GM12878 (cell line): ENCODE data around the gene SNED1.

ENCODE experiments used
- POLR2A ChIP-seq: IDR thresholded peaks from 2 replicates; pipeline ENCODE4 v1.6.1; 2011; ENCODE audit warnings: low read depth, mild to moderate bottlenecking, low read length
- POLR2AphosphoS2 ChIP-seq: IDR thresholded peaks from 2 replicates; pipeline ENCODE4 v1.6.1; 2011; ENCODE audit warnings: low read depth, mild to moderate bottlenecking, low read length, improper control_type of control experiment, moderate library complexity
- RFX5 ChIP-seq: IDR thresholded peaks from 2 replicates; pipeline ENCODE4 v1.6.1; 2011; ENCODE audit warnings: low read depth, low read length, improper control_type of control experiment
- TF ChIP-seq, protein P1 (sequence below), 3 experiments: IDR thresholded peaks in 2 of 3; conservative IDR thresholded peaks in 1 of 3; 2 replicates each; pipeline ENCODE4 v1.5.1; 2011; ENCODE audit warnings: low read depth in 3 of 3, low read length in 3 of 3, mild to moderate bottlenecking in 3 of 3, control low read depth in 2 of 3, moderate library complexity in 2 of 3, inconsistent platforms in 1 of 3, mixed read lengths in 1 of 3; ENCODE audit not compliant: control insufficient read depth in 2 of 3, insufficient read depth in 1 of 3; ENCODE audit errors: extremely low read depth in 1 of 3
- TF ChIP-seq, protein P2 (sequence below): fragments of 450-650 bp; IDR thresholded peaks from 2 replicates; pipeline ENCODE4 v1.6.1; 2014; ENCODE audit warnings: mild to moderate bottlenecking

DNA sequence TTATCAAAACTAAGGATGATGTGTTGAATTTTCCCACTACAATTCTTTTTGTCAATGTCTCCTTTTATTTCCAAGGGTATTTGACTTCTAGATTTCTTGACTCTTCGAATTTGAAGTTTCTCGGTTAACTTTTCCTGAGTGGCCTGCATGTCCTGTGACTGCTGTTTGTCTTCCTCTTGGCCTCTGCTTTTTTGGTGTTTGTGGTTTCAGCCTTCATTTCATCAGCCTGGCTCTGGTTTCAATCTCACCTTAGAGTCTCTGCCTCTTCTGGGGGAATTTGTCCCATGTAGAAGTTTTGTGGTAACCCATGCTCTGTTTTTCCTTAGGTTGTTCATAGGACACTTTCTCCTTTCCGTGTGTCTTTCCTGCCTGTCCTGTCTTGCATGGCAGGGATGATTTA, 28.3 kb upstream of the SNED1 start:
- TF ChIP-seq, protein P1, sequence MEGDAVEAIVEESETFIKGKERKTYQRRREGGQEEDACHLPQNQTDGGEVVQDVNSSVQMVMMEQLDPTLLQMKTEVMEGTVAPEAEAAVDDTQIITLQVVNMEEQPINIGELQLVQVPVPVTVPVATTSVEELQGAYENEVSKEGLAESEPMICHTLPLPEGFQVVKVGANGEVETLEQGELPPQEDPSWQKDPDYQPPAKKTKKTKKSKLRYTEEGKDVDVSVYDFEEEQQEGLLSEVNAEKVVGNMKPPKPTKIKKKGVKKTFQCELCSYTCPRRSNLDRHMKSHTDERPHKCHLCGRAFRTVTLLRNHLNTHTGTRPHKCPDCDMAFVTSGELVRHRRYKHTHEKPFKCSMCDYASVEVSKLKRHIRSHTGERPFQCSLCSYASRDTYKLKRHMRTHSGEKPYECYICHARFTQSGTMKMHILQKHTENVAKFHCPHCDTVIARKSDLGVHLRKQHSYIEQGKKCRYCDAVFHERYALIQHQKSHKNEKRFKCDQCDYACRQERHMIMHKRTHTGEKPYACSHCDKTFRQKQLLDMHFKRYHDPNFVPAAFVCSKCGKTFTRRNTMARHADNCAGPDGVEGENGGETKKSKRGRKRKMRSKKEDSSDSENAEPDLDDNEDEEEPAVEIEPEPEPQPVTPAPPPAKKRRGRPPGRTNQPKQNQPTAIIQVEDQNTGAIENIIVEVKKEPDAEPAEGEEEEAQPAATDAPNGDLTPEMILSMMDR (IDR thresholded peaks at IDR 0.05 in 2 of 3, conservative IDR thresholded peaks at IDR 0.05 in 1 of 3; ENCODE audit: control insufficient read depth in 2 of 3, extremely low read depth in 1 of 3, insufficient read depth in 1 of 3, low read depth in 3 of 3, low read length in 3 of 3): no peak
- TF ChIP-seq POLR2AphosphoS2 (no peak), RFX5 (no peak), POLR2A (no peak)
- TF ChIP-seq, protein P2, sequence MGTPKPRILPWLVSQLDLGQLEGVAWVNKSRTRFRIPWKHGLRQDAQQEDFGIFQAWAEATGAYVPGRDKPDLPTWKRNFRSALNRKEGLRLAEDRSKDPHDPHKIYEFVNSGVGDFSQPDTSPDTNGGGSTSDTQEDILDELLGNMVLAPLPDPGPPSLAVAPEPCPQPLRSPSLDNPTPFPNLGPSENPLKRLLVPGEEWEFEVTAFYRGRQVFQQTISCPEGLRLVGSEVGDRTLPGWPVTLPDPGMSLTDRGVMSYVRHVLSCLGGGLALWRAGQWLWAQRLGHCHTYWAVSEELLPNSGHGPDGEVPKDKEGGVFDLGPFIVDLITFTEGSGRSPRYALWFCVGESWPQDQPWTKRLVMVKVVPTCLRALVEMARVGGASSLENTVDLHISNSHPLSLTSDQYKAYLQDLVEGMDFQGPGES: no peak
